HG03135 (cell line): ENCODE data around the gene DDOST.

Source experiments
- ATAC-seq: cut with Tn5 transposase; IDR thresholded peaks from one replicate; pipeline ENCODE4 v1.9.1; 2021; ENCODE audit warnings: mild to moderate bottlenecking, moderate library complexity; ENCODE audit not compliant: unreplicated experiment

Gene DDOST

DNA sequence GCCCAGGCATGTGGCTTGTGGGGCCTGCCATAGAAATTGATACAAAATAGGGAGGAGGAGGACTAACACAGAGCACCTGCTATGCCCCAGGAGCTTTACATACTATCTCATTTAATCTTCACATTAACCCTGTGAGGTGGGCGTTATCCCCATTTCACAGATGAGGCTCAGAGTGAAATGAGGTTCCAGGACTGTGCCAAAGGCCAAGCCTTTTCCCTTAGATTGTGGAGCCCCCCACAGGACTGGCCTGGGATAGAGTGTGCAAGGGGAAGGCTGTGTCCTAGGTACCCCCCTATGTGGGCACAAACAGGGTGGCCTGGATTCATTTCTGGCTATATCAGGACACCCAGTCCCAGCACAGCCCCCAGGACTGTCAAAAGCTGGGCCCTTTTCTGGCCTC is 2.2 kb upstream of the DDOST start:
- no peak for ATAC-seq

DNA sequence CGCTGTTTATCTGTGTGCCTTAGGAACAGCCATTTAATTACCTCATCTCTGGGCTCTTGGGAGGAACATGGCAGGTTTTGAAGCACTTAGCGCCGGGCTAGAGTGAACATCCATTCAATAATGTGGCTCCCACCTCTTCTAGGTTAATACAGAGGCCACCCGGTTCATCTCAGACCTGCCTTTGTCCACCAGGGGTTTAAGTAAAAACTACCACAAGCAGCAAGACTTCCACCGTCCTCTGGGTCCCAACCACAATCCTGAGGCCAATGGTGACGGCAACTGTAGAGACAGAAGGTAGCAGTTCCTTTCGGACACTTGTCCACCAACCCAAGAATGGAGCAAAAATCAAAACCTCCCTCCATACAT is 924 bp upstream of the DDOST start:
- ATAC-seq = no peak

DNA sequence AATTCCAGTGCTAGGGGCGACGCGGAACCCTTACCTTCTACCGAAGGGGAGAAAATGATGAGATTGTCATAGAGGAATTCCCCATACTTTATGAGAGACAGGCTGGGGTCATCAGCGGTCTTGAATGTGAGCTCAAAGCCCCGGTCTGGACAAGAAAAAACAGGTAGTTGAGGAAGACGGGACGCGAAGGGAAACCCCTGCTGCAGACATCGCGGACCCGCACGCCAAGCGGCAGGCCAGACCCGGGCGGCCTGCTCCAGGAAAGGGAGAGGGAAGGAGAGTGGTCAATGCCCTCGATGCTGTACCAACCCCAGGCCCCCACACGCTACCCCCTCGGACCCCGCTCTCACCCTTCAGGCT is 342 bp downstream of the DDOST start:
- ATAC-seq = peak; percentile 11

DNA sequence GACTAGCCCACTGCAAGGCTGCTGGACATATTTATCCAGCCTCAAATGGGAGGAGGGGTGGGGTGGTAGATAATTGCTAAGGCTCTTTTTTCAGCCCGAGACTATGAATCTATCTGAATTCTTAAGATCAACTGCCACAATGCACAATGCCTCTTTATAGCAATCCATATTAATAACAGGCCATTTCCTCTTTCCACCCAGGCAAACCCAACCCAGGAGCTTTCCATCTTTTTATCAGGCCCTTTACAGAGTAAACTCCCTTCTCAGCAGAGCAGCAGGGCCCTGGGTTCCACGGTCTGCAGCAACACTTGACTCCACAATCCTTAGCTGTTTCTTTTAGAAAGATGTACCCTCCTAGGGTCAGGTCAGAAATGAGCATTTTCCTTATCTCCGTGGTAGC is 806 bp downstream of the DDOST start:
- ATAC-seq = no peak

DNA sequence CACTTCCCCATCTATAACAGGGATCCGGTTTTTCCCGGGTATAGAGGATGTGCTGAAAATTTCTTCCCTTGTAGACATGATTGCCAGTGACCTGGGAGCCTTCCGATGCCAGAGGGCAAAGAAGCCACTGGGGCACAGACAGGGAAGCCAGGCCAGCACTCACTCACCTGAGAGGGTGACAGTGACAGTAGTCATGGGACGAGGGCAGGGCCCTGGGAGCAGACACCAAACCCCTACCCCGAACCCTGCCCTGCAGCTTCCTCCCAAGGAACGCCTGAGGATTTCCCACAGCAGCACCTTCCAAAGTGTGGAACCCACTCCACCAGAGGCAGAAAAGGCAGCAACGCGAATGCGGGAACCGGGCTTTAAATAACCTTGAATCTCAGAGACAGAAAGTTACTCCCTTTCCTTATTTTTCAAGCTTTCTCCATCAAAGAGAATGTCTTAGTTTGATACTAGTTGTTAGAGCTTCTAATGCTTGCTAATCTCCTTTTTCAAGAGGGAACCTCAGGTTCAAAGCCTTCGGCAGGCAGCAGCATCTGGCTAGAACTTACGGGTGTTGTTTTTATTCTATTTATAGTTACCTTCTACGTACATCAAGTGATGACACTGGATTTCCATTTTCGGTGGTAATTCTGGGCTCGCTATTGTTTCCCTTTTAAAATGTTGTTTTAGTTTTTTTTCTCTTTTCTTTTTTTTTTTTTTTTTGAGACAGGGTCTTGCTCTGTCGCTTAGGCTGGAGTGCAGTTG is 2.8 kb downstream of the DDOST start:
- ATAC-seq = no peak

DNA sequence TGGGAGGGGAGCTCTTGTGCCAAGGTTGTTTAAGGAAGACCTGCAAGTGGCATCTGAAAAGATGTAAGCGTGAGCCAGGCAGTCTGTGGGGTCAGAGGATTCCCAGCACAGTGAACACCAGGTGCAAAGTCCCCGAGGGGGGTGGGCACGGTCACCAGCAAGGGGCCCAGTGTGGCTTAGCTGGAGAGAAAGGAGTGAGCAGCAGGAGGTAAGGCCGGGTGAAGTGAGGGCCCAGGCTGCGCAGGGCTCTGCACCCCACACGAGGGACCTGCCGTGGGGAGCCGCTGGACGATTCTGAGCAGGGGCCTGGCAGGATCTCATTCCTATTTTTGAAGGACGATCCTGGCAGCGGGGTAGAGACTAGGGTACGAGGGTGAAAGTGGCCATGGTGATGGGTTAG is 4.1 kb downstream of the DDOST start:
- no peak for ATAC-seq

DNA sequence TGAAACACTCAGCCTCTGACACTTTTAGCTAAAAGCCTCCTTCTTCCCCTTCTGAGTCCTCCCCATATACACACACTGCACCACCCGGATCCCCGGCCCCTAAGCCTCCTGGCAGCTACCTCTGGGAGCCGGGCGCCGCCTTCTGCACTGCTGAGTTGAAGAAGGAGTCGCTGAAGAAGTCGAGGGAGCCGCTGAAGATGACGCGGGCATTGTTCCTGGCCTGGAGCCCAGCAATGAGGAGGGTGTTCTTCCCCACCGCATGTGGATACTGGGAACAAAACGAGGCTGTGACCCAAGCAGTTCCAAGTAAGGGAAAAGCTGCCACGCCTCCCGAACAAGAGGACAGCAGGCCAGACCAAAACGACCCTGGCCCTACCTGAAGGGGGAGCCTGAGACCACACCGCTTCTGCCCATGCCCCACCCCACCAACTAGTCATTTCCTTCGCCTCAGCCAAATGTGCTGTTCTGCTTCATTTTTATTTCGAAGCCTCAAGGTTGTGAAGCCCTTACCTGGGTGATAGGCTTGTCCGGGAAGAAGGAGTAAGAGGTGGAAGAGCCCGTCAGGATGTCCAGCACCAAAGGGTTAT is 7.0 kb downstream of the DDOST start:
- no peak for ATAC-seq

DNA sequence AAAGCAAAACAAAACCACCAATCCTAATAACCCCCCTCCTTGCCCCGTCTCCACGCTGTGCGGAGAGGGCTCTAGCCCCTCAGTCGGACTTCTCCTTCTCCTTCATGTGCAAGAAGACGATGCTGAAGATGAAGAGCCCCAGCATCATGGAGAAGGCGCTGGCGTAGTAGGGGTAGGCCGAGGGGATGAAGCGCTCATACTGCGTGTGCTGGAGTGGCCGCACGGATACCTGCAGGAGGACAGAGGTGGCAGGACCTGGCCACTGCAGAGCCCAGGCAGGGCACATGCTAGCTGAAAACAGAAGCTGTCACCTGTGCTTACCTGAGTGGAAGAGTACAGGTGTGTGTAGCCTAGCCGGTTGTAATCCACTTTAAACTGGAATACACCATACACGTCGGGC is 8.9 kb downstream of the DDOST start:
- no peak for ATAC-seq

DNA sequence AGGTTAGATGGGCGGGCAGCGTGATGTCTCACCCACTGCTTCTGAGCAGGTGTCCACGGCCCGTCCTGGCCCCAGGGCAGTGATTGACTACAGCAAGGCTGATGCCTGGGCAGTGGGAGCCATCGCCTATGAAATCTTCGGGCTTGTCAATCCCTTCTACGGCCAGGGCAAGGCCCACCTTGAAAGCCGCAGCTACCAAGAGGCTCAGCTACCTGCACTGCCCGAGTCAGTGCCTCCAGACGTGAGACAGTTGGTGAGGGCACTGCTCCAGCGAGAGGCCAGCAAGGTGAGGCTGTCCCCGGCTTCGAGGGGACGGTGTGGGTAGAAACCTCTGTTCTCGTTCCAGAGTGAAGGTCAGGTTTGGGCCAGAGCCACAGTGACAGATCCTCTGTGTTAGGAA is 12.2 kb downstream of the DDOST start:
- ATAC-seq = no peak

DNA sequence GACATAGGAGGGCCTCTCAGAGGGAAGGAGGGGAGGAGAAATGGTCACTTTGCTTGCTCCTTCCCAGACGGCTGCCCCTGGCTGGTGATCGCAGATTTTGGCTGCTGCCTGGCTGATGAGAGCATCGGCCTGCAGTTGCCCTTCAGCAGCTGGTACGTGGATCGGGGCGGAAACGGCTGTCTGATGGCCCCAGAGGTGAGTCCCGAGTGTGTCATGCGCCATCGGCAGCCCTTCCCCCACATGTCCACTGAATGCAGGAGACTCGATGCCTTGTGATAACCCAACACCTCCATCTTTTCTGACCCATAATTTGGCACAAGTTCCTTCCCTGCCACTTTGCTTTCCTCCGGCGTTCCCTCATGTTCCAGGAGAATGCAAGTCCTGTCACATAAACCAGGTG is 12.7 kb downstream of the DDOST start:
- no peak for ATAC-seq

DNA sequence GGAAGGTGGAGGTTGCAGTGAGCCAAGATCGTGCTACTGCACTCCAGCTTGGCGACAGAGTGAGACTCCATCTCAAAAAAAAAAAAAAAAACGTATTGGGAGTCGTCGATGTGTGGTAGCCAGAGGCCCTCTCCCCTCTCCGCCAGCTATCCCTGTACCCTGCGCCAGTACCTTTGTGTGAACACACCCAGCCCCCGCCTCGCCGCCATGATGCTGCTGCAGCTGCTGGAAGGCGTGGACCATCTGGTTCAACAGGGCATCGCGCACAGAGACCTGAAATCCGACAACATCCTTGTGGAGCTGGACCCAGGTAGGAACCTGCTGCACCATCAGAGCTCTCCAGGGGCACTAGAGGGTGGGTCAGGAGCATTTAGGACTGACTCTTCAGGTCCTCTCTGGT is 15.8 kb downstream of the DDOST start:
- ATAC-seq = no peak

DNA sequence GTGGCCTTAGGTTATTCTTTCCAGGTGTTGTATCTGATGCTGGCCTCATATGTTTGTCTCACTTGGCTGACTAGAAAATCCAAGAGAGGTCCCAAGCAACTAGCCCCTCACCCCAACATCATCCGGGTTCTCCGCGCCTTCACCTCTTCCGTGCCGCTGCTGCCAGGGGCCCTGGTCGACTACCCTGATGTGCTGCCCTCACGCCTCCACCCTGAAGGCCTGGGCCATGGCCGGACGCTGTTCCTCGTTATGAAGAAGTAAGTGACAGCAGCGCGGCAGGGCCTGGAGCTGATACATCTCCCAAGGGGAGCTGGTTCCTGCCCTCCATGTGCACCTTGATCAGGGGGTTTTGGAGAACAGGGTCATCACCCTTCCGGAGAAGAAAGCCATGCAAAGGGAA is 16.8 kb downstream of the DDOST start:
- ATAC-seq = no peak

DNA sequence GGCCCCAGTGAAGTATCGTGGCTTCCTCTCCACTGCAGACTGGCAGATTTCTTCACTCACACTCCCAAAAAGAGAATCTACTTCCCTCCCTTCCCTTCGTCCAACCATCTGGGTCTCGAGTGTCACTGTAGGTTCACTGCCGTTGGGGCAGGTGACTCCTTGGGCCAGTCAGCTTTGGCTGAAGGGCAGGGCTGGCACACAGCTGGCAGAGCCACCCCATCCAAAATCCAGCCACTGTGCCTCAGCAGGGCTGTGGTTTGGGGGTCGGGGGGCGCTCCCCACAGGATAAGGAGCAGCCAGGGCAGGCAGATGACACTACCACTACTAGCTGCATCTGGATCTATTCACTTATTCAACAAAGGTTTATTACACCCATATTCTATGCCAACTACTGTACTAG is 18.1 kb downstream of the DDOST start:
- ATAC-seq = no peak

DNA sequence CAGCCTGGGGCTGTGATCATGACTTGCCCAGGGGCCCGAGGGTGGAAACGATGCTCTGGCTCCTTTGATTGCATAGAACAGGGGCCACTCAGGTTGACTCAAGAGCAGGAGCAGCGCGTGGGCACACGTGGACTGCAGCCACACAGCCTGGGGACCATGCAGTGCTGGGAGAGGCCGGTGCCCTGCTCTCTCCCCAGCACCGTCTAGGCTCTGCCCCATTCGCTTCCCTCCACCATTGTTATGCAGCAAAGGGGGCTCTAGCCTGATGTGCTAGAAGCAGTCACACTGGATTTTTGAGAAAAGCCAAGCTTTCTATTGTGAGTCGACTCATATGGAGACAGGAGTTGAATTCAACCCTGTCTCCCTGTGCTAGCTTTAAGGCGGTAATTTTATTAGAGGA is 19.2 kb downstream of the DDOST start:
- ATAC-seq = no peak

DNA sequence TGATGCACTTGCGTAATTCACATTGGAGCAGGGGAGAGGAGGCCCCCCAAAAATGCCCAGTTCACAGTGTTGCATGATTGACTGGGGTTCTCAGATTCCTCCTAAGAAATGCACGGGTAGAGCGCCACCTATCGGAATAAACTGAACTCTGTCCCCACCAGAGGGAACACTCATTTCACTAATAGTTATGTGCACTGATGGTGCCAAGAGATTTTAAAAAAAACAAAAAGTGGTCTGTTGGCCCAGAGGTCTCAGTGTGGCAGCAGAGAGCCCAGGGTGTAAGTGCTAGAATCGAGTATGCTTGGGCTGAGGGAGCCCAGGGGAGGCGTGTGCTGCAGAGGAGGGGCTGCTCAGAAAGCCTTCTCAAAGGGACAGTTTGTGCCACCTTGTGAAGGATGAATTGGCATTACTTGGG is 21.0 kb downstream of the DDOST start:
- no peak for ATAC-seq

DNA sequence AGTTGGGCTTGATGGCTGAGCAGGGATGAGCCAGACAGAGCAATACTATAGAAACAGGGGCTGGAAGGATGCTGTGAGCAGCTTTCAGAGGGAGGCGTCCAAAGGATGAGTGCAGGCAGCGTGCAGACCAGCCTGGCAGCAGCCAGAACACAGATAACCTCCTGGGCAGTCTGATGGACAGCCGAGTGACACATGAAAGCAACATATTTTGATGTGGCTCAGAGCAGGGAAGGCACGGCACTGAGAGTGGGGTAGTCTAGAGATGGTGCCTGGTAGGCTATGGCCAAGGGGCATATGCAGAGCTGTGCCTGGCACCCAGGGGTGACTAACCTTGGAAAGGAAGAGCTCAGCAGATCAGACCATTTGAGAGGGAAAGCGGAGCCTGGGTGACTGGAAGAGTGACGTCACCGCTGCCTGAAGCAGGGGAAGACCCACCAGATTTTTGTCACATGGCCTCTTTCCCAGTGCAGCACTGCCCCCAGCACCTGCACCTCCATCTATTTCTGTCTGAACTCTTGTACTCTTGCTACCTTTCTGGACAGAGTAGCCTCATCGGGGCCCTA is 24.3 kb downstream of the DDOST start:
- no peak for ATAC-seq

DNA sequence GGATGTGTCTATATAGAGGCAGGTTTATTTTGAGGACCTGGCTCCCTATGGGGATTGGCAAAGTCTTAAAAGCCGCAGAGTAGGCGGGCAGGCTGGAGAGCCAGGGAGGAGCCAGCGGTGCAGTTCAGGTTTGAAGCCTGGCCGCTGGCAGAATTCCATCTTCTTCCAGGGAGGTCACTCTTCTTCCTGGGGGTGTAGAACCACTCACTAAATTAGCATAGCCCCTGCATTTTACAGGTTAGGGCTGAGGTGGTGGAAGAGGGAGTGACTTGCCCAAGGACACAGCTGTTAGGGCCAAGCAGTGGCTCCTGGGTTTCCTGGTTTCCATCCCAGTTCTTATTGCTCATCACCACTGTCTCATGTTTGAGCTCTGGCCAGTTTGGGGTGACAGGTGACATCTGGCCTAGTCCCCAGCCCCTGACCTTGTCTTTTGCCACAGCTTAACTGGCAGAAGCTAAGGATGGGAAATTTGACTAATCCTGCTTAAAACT is 26.5 kb downstream of the DDOST start:
- ATAC-seq = no peak

DNA sequence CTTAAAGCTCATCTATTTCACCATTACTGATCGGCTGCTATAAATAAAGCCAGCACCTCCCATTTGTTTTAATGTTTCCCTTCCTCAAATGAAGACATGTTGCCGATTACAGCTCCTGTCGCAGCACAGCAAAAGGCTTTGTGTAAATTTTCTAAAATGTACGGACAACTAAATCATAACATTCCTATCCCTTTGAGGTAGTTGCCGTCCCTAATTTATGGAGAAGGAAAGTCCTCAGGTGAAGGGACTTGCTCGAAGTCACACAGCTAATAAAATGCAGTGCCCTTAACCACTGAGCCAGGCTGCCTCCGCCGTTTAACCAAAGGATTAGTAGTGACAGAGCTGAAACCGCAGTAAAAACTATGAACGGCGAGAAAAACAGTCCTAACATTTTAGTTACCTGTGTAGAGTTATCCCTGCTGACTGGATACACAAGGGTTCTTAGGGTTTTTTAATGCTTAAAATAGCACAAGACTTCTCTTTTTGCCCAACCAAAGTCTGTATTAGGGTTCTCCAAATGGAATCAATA is 27.0 kb downstream of the DDOST start:
- no peak for ATAC-seq

DNA sequence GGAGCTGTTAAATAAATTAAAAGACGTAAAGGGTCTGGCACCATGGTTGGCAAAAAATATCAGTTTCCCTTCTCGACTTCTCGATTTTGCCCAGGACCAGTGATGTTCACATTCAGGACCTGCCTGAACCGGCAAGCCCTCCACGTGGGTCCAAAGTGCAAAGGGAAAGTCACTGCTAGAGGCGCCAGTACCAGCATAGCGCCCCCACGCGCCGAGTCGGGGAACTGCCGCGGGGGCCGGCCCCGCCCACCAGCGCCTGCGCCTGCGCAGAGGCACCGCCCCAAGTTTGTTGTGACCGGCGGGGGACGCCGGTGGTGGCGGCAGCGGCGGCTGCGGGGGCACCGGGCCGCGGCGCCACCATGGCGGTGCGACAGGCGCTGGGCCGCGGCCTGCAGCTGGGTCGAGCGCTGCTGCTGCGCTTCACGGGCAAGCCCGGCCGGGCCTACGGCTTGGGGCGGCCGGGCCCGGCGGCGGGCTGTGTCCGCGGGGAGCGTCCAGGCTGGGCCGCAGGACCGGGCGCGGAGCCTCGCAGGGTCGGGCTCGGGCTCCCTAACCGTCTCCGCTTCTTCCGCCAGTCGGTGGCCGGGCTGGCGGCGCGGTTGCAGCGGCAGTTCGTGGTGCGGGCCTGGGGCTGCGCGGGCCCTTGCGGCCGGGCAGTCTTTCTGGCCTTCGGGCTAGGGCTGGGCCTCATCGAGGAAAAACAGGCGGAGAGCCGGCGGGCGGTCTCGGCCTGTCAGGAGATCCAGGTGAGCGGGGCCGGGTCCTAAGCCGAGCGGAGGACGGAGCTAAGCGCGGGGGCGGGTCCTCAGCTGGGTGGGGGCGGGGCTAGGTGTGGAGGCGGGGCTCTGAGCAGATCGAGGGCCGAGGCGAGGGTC is 27.7 kb downstream of the DDOST start, which contains the start of gene PINK1:
PINK1 (plus strand) TSS at position 269 of the 875 bp plus-strand sequence; CDS start at position 360, 91 bp downstream.
- no peak for ATAC-seq

DNA sequence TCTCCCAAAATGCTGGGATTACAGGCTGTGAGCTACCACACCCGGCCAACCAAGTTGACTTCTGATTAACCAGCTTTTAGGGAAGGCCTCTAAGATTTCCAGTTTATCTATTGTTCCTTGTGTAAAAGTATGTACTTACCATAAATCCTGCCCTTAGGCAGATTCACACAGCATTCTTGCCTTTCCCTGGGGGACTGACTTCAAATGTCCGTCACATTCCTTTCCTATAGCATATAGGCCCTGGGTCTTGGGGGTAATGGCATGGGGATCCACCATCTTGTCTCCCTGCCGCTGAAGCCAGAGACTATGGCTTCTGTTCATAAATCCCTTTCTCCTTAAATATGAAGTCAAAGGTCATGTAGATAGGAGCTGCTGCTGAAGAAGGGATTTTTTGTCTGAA is 28.8 kb downstream of the DDOST start:
- ATAC-seq = no peak

DNA sequence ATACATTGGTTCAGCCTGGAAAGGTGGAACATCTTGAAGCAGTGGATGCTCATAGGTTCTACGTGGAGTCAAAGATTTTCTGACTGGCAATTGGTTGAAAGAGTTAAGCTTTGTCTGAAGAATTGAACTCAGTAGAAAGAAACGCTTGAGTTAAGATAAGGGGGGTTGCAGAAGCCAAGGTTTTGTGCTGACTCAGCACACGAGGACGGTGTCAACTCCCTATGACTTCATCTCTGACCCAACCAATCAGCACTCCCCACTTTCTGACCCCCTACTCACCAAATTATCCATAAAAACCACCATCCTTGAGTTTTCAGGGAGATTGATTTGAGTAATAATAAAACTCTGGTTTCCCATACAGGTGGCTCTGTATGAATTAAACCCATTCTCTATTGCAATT is 30.4 kb downstream of the DDOST start:
- ATAC-seq = no peak
